C4-2B (cell line): ENCODE measurements around the gene ANXA9.

Experiments
- ZFX ChIP-seq: fragments of 450-650 bp; IDR thresholded peaks from 2 replicates; pipeline ENCODE4 v1.6.1; 2017
- TF ChIP-seq, protein P1 (sequence below): fragments of 450-650 bp; conservative IDR thresholded peaks from 2 replicates; pipeline ENCODE4 v1.5.1; 2017; ENCODE audit warnings: mild to moderate bottlenecking

DNA sequence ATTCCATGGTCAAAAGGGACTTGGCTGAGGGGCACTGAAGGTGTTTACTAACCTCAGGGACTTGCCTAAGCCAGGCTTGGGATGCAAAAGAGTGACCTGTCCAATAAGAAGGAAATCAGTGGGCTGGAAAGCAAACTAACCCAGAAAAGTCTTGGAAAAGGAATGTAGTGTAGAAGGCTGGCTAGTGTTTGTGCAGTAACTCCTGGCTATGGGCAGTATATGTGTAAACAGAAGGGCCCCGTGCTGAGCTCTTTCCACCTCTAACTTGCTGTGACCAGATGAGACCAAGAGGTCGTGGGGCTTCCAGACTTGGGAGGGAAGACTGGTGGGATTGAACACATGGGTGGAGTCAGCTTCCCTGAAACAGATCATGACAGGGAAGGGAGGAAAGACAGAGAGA is 20.5 kb downstream of the ANXA9 start:
- TF ChIP-seq, protein P1, sequence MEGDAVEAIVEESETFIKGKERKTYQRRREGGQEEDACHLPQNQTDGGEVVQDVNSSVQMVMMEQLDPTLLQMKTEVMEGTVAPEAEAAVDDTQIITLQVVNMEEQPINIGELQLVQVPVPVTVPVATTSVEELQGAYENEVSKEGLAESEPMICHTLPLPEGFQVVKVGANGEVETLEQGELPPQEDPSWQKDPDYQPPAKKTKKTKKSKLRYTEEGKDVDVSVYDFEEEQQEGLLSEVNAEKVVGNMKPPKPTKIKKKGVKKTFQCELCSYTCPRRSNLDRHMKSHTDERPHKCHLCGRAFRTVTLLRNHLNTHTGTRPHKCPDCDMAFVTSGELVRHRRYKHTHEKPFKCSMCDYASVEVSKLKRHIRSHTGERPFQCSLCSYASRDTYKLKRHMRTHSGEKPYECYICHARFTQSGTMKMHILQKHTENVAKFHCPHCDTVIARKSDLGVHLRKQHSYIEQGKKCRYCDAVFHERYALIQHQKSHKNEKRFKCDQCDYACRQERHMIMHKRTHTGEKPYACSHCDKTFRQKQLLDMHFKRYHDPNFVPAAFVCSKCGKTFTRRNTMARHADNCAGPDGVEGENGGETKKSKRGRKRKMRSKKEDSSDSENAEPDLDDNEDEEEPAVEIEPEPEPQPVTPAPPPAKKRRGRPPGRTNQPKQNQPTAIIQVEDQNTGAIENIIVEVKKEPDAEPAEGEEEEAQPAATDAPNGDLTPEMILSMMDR: no peak
- no peak for TF ChIP-seq ZFX
